CD14-positive monocyte (primary cell): ENCODE data around the gene GRIA1. TPM values are rescaled to one million over a fixed set of nuclear protein-coding genes. Genes with fewer than 3 reads are reported as not detected.

ENCODE experiments used
- DNase-seq, 3 donors: peaks; one replicate each; pipeline ENCODE4 v3.0.0-alpha.2; 2011 to 2022
- H2AFZ ChIP-seq: 2 replicates; pipeline ENCODE4 v1.6.0; 2012; ENCODE audit warnings: mild to moderate bottlenecking, low read depth, low read length, inconsistent platforms; ENCODE audit not compliant: insufficient read depth, poor library complexity, severe bottlenecking
- H3K27ac ChIP-seq, 2 donors: 1 replicate in 1 of 2; 2 replicates in 1 of 2; pipeline ENCODE4 v1.5.1; 2012 to 2013; ENCODE audit warnings: low read length in 2 of 2, control low read depth in 1 of 2, inconsistent platforms in 1 of 2, low read depth in 1 of 2, mild to moderate bottlenecking in 1 of 2
- H3K27me3 ChIP-seq, 2 donors: one replicate each; pipeline versions ENCODE4 v1.6.0 to v1.6.1; 2011 to 2013; ENCODE audit warnings: low read length in 2 of 2; ENCODE audit not compliant: control insufficient read depth in 2 of 2, insufficient read depth in 2 of 2
- H3K36me3 ChIP-seq, 2 donors: replicated peaks in 1 of 2; 1 replicate in 1 of 2; 2 replicates in 1 of 2; pipeline versions ENCODE4 v1.5.1 to v1.6.1; 2012 to 2013; ENCODE audit warnings: low read length in 2 of 2, control low read depth in 1 of 2, inconsistent platforms in 1 of 2, mild to moderate bottlenecking in 1 of 2; ENCODE audit not compliant: insufficient read depth in 2 of 2, control insufficient read depth in 1 of 2
- H3K4me1 ChIP-seq, 2 donors: 1 replicate in 1 of 2; 2 replicates in 1 of 2; pipeline versions ENCODE4 v1.5.1 to v1.6.1; 2012 to 2013; ENCODE audit warnings: low read length in 2 of 2, control low read depth in 1 of 2, inconsistent platforms in 1 of 2, mild to moderate bottlenecking in 1 of 2, moderate library complexity in 1 of 2; ENCODE audit not compliant: insufficient read depth in 2 of 2, control insufficient read depth in 1 of 2
- H3K4me2 ChIP-seq: replicated peaks from 2 replicates; pipeline ENCODE3; 2012; ENCODE audit warnings: low read length, moderate library complexity, mild to moderate bottlenecking; ENCODE audit not compliant: poor library complexity, severe bottlenecking; ENCODE audit errors: extremely low read depth
- H3K4me3 ChIP-seq, 3 experiments: fragments of 200-600 bp in 1 of 3; sonication (generic) in 1 of 3; replicated peaks in 1 of 3; 1 replicate in 2 of 3; 2 replicates in 1 of 3; pipeline ENCODE4 v1.5.1; 2011 to 2013; ENCODE audit warnings: low read length in 3 of 3, mild to moderate bottlenecking in 3 of 3, control low read depth in 2 of 3, low read depth in 2 of 3, inconsistent platforms in 1 of 3, moderate library complexity in 1 of 3
- H3K79me2 ChIP-seq: 2 replicates; pipeline ENCODE4 v1.6.0; 2012; ENCODE audit warnings: mild to moderate bottlenecking, control low read depth, inconsistent platforms, low read length, moderate library complexity; ENCODE audit not compliant: insufficient read depth
- H3K9ac ChIP-seq: 2 replicates; pipeline ENCODE4 v1.6.0; 2017; ENCODE audit warnings: low read length, mild to moderate bottlenecking; ENCODE audit not compliant: insufficient read depth, poor library complexity, severe bottlenecking
- H3K9me3 ChIP-seq, 2 donors: replicated peaks in 1 of 2; 1 replicate in 1 of 2; 2 replicates in 1 of 2; pipeline versions ENCODE4 v1.5.1 to v1.6.1; 2012 to 2013; ENCODE audit warnings: low read length in 2 of 2, control low read depth in 1 of 2; ENCODE audit not compliant: control insufficient read depth in 1 of 2, insufficient read depth in 1 of 2
- H4K20me1 ChIP-seq: 2 replicates; pipeline ENCODE4 v1.6.0; 2012; ENCODE audit warnings: mild to moderate bottlenecking, low read length, control low read depth, moderate library complexity; ENCODE audit not compliant: insufficient read depth
- H3K27ac Mint-ChIP-seq, 7 donors: one replicate each; pipeline ENCODE4 v1.8.0; 2020; ENCODE audit warnings: mild to moderate bottlenecking in 7 of 7, mixed read lengths in 7 of 7, moderate library complexity in 6 of 7, inconsistent platforms in 2 of 7
- H3K27me3 Mint-ChIP-seq, 3 donors: one replicate each; pipeline ENCODE4 v1.8.0; 2021 to 2022; ENCODE audit warnings: low read depth in 3 of 3, mild to moderate bottlenecking in 3 of 3, mixed read lengths in 3 of 3, moderate library complexity in 3 of 3, inconsistent platforms in 1 of 3
- H3K36me3 Mint-ChIP-seq, 2 donors: one replicate each; pipeline ENCODE4 v1.8.0; 2020; ENCODE audit warnings: mixed read lengths in 2 of 2, inconsistent platforms in 1 of 2, mild to moderate bottlenecking in 1 of 2
- H3K4me1 Mint-ChIP-seq: one replicate; pipeline ENCODE4 v1.8.0; 2020; ENCODE audit warnings: mild to moderate bottlenecking, mixed read lengths
- H3K4me3 Mint-ChIP-seq, 2 donors: one replicate each; pipeline ENCODE4 v1.8.0; 2020; ENCODE audit warnings: mild to moderate bottlenecking in 2 of 2, mixed read lengths in 2 of 2, moderate library complexity in 1 of 2
- H3K9me3 Mint-ChIP-seq, 7 donors: one replicate each; pipeline ENCODE4 v1.8.0; 2020 to 2022; ENCODE audit warnings: mixed read lengths in 7 of 7, mild to moderate bottlenecking in 6 of 7, moderate library complexity in 6 of 7, inconsistent platforms in 2 of 7
- CTCF ChIP-seq: fragments of 200-600 bp; IDR thresholded peaks from one replicate; pipeline ENCODE4 v1.8.0; 2022; ENCODE audit warnings: antibody characterized with exemption, mild to moderate bottlenecking
- WGBS: methylation state at CpG from one replicate; pipeline ENCODE4 v1.1.5; 2013; ENCODE audit warnings: missing lambda C conversion rate; ENCODE audit not compliant: insufficient coverage; 5-methylcytosine and 5-hydroxymethylcytosine counted together
- intact Hi-C, 2 donors: fragments of 100-400 bp; cut with micrococcal nuclease; formaldehyde crosslinking; loops; one replicate each; pipeline versions ENCODE4 v1.15.0 to v1.15.1; 2023
- polyA plus RNA-seq, 3 donors: library from polyadenylated mRNA; depleted of rRNA in 1 of 3; unstranded in 2 of 3; stranded (reverse) in 1 of 3; fragments of 300-500 nt in 2 of 3; fragments of >200 nt in 1 of 3; fragmentation: Illumina TruSeq in 2 of 3; gene quantifications; 1 replicate in 2 of 3; 2 replicates in 1 of 3; pipeline ENCODE4 v1.2.3, GENCODE V29; 2012 to 2021

Gene GRIA1
- polyA plus RNA-seq, 3 donors = not detected

DNA sequence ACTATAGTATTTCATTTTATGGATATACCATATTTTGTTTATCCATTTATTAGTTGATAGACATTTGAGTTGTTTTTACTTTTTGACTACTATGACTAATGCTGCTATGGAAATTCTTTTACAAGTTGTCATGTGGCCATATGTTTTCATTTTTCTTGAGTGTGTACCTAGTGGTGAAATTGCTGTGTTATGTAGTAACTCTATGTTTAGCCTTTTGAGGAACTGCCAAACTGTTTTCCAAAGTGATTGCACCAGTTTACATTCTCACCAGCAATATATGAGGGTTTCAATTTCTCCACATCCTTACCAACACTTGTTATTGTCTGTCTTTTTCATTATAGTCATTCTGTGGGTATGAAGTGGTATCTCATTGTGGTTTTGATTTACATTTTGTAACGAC, 75.4 kb downstream of the GRIA1 start:
- no peaks in the 10 kb centered on the region for H3K27me3 ChIP-seq
- no peak overlapping the region for H3K27ac Mint-ChIP-seq
- DNase-seq = no peak
- no peak overlapping the region for H3K9ac ChIP-seq
- H3K36me3 ChIP-seq = no peaks in the 10 kb centered on the region
- no CpG with 5 or more reads among the region's 1 CpG for WGBS
- no peak overlapping the region for H2AFZ ChIP-seq
- no peak for TF ChIP-seq CTCF
- peaks cover 0 to 11% (median 3%) of the 10 kb centered on the region in 7 donors for H3K9me3 Mint-ChIP-seq
- H3K27ac ChIP-seq = no peak overlapping the region
- H3K4me1 Mint-ChIP-seq = no peaks in the 10 kb centered on the region
- no peak overlapping the region for H3K4me3 Mint-ChIP-seq
- no peaks in the 10 kb centered on the region for H4K20me1 ChIP-seq
- H3K79me2 ChIP-seq = no peaks in the 10 kb centered on the region
- H3K4me3 ChIP-seq = no peak overlapping the region
- H3K27me3 Mint-ChIP-seq = no peaks in the 10 kb centered on the region
- no peaks in the 10 kb centered on the region for H3K4me1 ChIP-seq
- H3K9me3 ChIP-seq = no peaks in the 10 kb centered on the region
- no peak overlapping the region for H3K4me2 ChIP-seq
- intact Hi-C loops = no loop called here
- H3K36me3 Mint-ChIP-seq = no peaks in the 10 kb centered on the region

- H3K4me1 ChIP-seq = no peaks in the 10 kb centered on the region
- no peaks in the 10 kb centered on the region for H3K36me3 ChIP-seq
- H3K4me3 ChIP-seq = no peak overlapping the region
- Mint-ChIP-seq H3K4me1 (no peaks in the 10 kb centered on the region), H3K27me3 (no peaks in the 10 kb centered on the region), H3K36me3 (no peaks in the 10 kb centered on the region), H3K9me3 (peaks cover 0 to 7% (median 0%) of the 10 kb centered on the region in 7 donors), H3K4me3 (no peak overlapping the region), H3K27ac (no peak overlapping the region)
- H3K79me2 ChIP-seq = no peaks in the 10 kb centered on the region
- H3K9ac ChIP-seq = no peak overlapping the region
- no peak overlapping the region for H3K27ac ChIP-seq
- no peaks in the 10 kb centered on the region for H4K20me1 ChIP-seq
- intact Hi-C loops = no loop called here
- H3K4me2 ChIP-seq = no peak overlapping the region
- H3K27me3 ChIP-seq = no peaks in the 10 kb centered on the region
- H2AFZ ChIP-seq = no peak overlapping the region
- H3K9me3 ChIP-seq = no peaks in the 10 kb centered on the region
- TF ChIP-seq CTCF = no peak
- no peak for DNase-seq
- WGBS = no CpG with 5 or more reads among the region's 1 CpG
Observed at GRCh38 chr5:153569036-153569435, 78.6 kb downstream of the GRIA1 start.
